Measurements from ENCODE around the gene ARID5A.

Gene ARID5A

DNA sequence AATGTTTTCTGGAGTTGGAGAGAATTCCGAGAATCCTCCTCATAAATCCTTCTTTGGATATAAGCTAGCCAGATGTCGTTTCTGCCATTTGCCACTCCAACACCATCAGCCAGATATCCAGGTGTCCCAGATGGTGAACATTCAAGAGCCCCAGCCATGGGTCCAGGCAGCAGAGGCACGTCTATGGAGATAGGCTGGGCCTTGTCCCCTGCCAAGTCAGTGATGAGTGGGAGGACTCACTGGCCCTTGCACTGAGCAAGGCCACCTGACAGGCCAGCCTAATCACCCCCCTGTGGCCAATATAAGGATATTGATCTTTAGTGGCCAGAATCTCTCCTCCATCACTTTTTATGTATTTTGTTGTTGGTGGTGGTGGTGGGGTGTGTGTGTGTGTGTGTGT is 28.0 kb downstream of the ARID5A start:
- no peak for DNase-seq

DNA sequence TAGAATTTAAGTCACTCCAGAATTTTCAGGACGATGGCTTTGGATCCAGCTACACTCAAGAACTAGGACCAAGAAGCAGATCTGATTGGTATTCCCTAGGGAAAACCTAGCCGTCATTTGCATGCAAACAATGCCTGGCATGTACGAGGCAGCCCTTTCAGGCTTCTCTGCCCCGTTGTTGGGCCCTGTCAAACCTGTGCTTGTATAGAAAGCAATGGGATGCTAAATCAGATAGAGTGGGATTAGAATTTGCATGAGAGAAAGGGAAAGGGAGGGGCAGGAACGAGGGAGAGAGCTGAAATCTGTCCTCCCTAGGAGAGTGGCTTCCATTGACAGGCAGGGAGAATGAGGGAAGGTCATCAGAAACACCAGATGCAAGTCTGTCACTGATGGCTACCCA is 28.6 kb downstream of the ARID5A start:
- no peak for DNase-seq

DNA sequence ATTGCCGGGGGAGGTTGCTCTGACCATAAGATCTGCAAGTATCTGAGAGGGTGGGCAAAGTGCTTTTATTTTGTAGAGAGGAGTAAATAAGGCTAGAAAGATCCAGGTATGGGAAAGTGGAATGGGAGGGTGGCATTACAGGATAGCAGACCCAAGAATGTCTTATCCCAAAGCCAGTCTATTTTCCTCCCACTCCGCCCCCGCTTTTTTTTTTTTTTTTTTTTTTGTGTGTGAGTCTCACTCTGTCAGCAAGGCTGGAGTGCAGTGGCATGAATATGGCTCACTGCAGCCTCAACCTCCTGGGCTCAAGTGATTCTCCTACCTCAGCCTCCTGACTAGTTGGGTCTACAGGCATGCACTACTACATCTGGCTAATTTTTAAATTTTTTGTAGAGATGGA is 31.5 kb downstream of the ARID5A start:
- no peak for DNase-seq

DNA sequence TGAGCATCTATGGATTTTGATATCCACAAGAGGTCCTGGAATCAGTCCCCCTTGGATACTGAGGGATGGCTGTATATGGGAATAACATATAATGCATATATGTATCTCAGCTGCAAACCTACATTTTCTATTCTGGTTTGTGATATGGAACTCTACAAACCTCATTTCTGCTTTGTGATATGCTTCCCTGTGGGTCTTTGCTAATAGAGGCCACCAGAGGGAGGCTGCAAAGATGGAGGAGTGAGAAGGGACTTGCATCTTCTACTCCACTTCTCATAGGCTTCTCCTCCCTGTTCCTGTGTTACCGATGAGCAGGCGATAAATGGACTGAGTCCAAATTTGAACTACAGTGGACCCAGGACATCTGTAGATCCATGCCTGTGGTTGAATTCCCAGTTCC is 37.8 kb downstream of the ARID5A start:
- no peak for DNase-seq

DNA sequence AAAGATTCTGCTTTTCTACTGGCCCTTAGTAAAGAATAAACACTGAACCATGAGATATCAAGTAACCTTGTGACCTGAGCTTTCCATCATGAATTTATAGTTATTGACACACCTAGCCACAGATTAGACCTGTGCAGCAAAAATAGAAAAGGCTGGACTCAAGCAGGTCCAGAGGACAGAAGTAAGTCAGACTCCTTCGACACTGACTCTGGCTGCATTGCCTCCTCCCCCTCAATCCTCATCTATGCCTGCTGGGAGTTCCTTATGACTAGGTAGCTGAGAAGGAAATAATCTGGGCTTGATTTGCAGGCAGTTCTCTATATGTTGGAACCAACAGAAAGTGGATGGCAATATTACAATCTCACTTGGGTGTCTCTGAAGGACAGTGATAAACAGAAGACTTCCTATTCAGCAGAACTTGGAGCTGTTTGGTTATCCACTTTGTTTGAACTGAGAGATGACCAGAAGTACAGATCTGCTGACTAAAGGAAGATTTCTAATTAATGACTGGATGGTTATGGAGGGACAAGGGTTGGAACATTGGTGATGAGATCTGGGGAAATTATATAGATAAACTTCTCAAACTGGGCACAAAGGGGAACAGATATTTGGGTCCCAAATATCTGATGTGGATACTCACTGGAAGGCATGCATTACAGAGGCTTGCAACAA is 39.4 kb downstream of the ARID5A start:
- DNase-seq, result no peak

DNA sequence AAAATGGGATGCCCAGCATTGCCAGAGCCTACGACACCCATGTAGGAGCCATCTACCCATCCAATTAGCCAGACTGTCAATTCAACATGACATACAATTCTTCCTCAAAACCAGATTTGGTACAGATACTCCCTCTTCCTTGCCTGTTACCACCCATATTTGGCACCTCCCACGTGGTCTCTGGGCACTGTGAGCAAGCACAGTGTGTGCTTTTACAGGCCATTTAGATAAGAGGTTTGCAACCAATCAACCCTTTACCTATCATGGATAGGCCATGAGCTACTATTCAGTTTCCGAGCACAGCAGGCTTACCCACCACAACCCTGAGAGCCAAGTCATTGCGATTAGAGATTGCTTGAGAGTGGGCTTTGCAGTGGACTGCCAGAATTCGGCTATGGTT is 40.9 kb downstream of the ARID5A start:
- no peak for DNase-seq

DNA sequence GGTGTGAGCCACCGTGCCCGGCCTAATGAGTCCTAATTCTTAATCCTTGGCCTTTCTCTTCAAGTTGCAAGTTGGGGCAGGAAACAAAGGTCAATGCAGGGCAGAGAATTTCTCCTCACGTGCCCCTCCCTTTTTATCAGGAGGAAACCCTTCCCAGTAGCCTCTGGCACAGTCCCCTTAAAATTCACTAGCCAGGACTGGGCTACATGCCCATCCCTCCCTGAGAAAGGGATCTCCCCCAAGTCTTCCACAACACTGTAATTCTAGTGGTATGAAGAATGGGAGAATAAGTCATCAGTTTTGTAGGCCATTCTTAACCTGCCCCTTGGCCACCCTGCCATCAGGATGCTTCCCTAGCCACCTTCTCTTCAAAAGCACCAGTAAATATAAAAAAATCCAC is 42.2 kb downstream of the ARID5A start:
- DNase-seq, result no peak

DNA sequence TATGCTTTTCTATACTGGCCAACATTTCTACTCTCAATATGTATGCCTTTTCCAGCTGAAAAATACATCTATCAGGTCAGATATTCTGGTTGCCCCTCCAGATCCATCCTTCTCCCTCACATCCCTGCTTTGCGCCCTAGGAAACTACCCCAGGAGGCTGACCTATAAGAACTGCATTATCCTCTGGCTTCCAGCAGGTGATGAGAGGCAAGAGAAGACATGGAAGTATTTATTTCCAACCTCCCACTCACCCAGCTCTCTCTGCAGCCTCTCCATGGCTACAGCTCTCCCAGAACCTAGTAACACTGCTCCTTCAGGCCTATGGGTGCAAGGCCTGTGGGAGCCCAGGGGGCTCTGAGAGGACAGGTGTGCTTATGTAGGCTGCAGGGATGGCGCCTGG is 42.9 kb downstream of the ARID5A start:
- no peak for DNase-seq

DNA sequence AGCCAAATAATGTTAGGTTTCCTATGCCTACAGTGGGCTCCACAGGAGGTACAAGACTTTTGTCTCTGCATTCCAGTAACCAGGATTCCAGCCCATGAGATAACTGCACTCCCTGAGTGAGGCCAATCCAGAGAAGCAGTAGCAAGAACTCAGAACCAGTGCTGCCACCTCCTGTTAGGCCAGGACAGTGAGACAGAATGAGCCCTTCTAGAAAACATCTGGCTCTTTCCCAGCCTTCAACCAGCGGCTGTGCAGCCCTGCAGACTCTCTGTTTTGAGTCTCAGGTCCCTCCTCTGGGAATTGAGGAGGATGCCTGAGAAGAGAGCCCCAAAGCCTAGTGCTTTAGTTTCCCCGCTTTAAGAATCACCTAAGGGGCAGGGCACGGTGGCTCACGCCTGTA is 44.2 kb downstream of the ARID5A start:
- no peak for DNase-seq

DNA sequence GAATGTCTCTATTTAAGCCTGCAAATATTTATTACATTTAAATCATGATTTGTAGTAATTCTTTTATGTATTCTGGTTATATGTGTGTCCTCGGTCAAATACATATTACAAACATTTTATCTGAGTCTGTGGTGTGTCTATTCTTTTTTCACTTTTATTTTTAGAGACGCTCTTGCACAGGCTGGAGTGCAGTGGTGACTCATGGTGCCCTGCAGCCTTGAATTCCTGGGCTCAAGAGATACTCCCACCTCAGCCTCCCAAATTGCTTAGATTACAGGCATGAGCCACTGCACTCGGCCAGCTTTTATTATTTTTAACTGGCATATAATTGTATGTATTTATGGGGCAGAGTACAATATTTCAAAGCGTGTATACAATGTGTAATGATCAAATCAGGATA is 47.5 kb downstream of the ARID5A start:
- DNase-seq, result no peak

DNA sequence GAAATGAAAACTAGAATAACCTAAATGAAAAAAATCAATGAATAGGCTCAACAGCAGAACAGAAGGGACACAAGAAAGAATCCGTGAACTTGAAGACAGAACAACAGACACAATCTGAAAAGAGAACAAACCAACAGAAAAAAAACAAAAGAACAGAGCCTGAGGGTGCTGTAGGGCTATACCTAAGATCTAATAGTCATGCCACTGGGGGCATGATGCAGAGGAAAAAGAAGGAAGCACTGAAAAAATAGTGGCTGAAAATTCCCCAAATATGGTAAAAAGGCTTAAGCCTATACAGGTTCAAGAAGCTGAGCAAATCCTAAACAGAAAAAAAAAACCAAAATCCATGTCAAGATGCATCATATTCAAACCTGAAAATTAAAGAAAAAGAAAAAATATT is 51.3 kb downstream of the ARID5A start:
- no peak for DNase-seq

DNA sequence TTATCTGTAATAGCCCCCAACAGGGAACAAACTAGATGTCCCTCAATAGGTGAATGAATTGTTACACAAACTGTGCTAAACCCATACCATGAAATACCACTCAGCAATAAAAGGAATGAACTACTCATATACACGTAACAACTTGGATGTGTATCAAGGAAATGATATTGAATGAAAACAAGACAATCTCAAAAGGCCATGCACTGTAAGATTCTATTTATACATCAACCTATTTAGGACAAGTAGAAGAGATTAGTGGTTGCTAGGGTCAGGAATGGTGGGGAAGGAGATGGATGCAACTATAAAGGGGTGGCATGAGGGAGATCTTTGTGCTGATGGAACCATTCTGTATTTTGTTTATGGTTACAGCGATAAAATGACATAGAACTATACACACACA is 54.5 kb downstream of the ARID5A start:
- no peak for DNase-seq

DNA sequence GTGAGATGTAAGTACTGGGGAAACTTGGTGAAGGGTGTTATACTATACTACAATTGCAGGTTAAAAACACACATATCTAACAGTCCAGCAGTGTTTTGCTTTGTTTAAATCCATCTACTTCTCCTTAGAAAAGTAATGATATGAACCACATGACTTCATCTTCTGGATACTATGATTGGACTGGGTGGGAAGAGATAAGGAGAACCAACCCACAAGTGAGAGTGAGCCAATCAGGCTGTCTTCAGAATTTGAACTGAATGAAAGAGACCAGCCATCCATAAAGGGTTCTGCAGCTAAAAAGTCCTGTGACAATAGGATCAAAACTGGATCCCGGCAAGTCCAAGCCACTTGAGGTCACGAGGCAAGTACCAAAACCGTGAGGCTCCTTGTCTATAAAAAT is 54.9 kb downstream of the ARID5A start:
- no peak for DNase-seq

DNA sequence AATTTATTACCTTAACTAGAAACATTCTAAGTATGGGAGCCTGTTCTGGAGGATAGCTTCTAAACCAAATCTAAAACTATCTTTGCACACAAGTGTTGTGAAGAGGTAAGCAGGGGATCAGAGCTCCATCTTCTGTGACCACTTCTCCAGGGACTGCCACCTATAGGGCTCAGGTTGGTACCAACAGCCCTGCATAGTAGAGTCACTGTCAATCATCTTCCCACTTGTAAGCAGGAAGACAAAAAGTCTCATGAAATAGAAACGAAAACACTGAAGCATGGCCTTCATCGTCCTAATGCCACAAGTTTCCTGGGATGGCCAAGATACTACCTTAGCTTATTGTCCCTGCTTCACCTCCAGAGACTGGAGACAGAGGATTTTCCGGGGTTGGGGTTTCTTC is 57.7 kb downstream of the ARID5A start:
- DNase-seq, result no peak

DNA sequence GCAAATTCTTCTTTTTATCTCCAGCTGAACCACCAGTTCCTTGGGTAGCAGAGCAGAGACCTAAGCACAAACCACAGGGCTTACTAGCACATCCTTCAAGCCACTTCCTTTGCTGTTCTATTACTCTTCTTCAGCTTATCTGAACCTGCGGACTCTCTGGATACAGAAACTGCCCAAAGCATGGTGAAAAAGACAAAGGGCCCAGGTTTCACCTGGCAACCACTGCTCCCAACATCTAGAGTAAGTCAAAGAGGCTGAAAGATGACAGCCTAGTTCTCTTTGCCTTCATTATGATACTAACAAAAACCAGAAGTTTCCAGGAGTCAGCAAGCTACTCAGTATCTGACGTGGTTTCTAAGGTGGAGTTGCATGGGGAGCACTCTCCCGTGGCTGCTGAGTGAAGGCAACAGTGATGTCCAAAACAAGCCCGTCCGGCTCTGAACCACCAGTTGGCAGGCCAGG is 58.2 kb downstream of the ARID5A start:
- no peak for DNase-seq

DNA sequence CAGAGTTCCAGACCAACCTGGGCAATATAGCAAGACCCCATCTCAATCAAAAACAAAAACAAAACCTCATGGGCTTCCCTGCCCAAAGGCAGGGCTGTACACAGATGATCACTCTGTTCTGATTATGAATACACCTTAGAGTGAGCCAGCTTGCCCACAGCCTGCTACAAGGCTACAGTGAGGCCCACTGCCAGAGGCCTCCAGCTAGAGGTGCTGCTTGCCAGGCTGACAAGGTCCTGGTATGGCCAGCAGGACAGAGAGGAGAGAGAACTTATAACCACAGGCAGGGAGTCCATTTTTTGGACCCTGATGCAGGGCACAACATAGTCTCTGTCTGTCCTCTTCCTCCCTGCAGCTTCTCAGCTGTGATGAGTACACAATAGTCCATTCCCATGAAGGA is 60.0 kb downstream of the ARID5A start:
- DNase-seq, result no peak

DNA sequence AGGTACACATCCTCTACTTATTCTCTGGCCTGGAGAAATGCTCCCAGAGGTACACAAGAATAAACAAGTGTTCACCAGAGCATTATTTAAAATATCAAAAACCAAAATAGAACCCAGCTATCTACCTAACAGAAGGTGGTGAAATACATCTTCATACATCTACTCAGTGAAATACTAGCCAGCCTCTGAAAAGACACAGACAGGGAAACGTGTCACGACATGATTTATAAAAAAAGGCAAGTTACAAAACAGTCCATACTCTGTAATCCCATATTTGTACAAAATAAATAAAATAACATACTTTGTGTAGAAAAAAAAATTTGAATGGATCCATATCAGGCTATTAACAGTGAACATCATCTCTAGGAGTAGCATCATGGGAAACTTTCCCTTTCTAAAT is 63.4 kb downstream of the ARID5A start:
- no peak for DNase-seq

DNA sequence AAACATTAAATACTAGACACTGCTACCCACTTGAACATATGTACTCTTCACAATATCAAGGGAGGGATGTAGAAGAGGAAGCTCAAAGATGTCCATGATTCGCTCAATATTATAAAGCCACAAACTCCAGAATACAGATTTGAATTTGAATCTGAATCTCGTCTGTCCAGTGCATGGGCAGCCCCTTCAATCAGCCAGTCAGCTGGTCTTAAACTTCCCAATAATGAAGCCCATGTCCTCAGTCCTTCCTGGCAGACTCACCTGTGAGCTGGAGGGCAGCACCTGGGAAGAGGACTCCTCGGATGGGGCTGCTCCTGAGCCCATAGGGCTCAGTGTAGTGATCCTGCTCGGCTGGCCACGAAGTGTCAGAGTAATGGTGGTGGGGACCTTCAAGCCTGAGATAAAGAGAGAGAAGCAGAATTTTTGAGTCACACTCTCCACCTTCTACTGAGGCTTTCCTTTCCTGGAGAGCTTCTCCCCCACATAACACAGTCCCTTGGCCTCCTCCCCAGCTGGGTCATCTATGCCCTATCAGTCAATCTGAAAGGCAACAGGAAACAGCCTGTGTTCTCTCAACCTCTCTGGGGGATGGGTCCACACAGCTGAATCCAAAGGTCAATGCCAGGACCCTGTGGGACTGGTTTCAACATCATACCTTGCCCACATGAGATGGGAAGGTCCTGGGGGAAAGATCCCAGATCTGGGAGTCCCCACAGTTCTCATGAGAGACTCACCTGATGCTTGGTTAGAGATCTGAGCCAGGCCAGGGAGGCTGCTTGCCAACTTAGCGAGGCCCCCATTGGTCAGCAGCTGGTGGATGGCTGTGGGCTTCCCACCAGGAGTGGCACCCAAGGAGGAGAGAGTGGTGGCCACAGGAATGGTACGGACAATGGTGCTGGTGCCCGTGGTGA is 65.1 kb downstream of the ARID5A start:
- DNase-seq, result no peak
